ENCODE measurements around the gene C17orf107.
"Not testable (repeated sequence)": the region's sequence is repeated elsewhere in the genome, so short reads cannot be mapped to it uniquely, and the experiment has no call there.

- not testable (repeated sequence) for TF ChIP-seq EZH2phosphoT487 (IDR thresholded peaks at IDR 0.05; ENCODE audit: low read depth, severe bottlenecking, unreplicated experiment); EZH2 (IDR thresholded peaks at IDR 0.05; ENCODE audit: borderline replicate concordance)
- TF ChIP-seq, protein P1, sequence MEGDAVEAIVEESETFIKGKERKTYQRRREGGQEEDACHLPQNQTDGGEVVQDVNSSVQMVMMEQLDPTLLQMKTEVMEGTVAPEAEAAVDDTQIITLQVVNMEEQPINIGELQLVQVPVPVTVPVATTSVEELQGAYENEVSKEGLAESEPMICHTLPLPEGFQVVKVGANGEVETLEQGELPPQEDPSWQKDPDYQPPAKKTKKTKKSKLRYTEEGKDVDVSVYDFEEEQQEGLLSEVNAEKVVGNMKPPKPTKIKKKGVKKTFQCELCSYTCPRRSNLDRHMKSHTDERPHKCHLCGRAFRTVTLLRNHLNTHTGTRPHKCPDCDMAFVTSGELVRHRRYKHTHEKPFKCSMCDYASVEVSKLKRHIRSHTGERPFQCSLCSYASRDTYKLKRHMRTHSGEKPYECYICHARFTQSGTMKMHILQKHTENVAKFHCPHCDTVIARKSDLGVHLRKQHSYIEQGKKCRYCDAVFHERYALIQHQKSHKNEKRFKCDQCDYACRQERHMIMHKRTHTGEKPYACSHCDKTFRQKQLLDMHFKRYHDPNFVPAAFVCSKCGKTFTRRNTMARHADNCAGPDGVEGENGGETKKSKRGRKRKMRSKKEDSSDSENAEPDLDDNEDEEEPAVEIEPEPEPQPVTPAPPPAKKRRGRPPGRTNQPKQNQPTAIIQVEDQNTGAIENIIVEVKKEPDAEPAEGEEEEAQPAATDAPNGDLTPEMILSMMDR (IDR thresholded peaks at IDR 0.05; ENCODE audit: poor library complexity), result not testable (repeated sequence)
Measured at GRCh38 chr17:4867535-4867934, 31.8 kb upstream of the C17orf107 start.

Measured in hepatocyte (in vitro differentiated cells).